Liver (tissue), 9 donors: ENCODE results near the gene XPR1. TPM values are rescaled to one million over a fixed set of nuclear protein-coding genes. Genes with fewer than 3 reads are reported as not detected.
"Not testable (repeated sequence)": the region's sequence is repeated elsewhere in the genome, so short reads cannot be mapped to it uniquely, and the experiment has no call there.

ENCODE experiments used
- DNase-seq: peaks from one replicate; pipeline ENCODE4 v3.0.0-alpha.2; 2017; ENCODE audit warnings: low spot score
- H3K27ac ChIP-seq, 2 donors: one replicate each; pipeline ENCODE4 v1.7.0; 2013; ENCODE audit warnings: inconsistent platforms in 2 of 2, low read length in 2 of 2, control low read depth in 1 of 2, low read depth in 1 of 2, mild to moderate bottlenecking in 1 of 2
- H3K27me3 ChIP-seq, 4 donors: one replicate each; pipeline versions ENCODE4 v1.6.1 to v1.7.0; 2013; ENCODE audit warnings: low read length in 3 of 4, inconsistent platforms in 1 of 4, mild to moderate bottlenecking in 1 of 4, moderate library complexity in 1 of 4; ENCODE audit not compliant: control insufficient read depth in 4 of 4, insufficient read depth in 4 of 4
- H3K36me3 ChIP-seq, 4 donors: one replicate each; pipeline versions ENCODE4 v1.6.1 to v1.7.0; 2013; ENCODE audit warnings: low read length in 3 of 4, mild to moderate bottlenecking in 3 of 4, low read depth in 1 of 4, moderate library complexity in 1 of 4; ENCODE audit not compliant: control insufficient read depth in 4 of 4, insufficient read depth in 3 of 4
- H3K4me1 ChIP-seq, 4 donors: one replicate each; pipeline versions ENCODE4 v1.6.1 to v1.7.0; 2013; ENCODE audit warnings: low read length in 3 of 4, mild to moderate bottlenecking in 3 of 4, moderate library complexity in 1 of 4; ENCODE audit not compliant: control insufficient read depth in 4 of 4, insufficient read depth in 4 of 4
- H3K4me3 ChIP-seq, 3 donors: one replicate each; pipeline versions ENCODE4 v1.6.1 to v1.7.0; 2013; ENCODE audit warnings: low read length in 3 of 3, control low read depth in 1 of 3, low read depth in 1 of 3, mild to moderate bottlenecking in 1 of 3
- H3K9ac ChIP-seq, 2 donors: one replicate each; pipeline ENCODE4 v1.7.0; 2013; ENCODE audit warnings: low read length in 2 of 2, mild to moderate bottlenecking in 2 of 2, moderate library complexity in 2 of 2, control low read depth in 1 of 2, low read depth in 1 of 2
- H3K9me3 ChIP-seq, 4 donors: one replicate each; pipeline versions ENCODE4 v1.6.1 to v1.7.0; 2013; ENCODE audit warnings: low read length in 3 of 4; ENCODE audit not compliant: control insufficient read depth in 4 of 4
- EGR1 ChIP-seq, 2 donors: IDR thresholded peaks; 2 replicates each; pipeline ENCODE4 v1.6.1; 2016 to 2018; ENCODE audit warnings: antibody characterized with exemption in 2 of 2, low read depth in 2 of 2
- FOXA1 ChIP-seq: IDR thresholded peaks from 2 replicates; pipeline ENCODE4 v1.6.1; 2016; ENCODE audit warnings: antibody characterized with exemption
- GABPA ChIP-seq, 2 donors: IDR thresholded peaks in 1 of 2; conservative IDR thresholded peaks in 1 of 2; 2 replicates each; pipeline ENCODE4 v1.6.1; 2016; ENCODE audit warnings: antibody characterized with exemption in 2 of 2, mild to moderate bottlenecking in 1 of 2, moderate library complexity in 1 of 2
- HNF4G ChIP-seq: IDR thresholded peaks from 2 replicates; pipeline ENCODE4 v1.6.1; 2016; ENCODE audit warnings: antibody characterized with exemption
- RAD21 ChIP-seq, 2 donors: IDR thresholded peaks; 2 replicates each; pipeline ENCODE4 v1.6.1; 2016; ENCODE audit warnings: antibody characterized with exemption in 2 of 2, mild to moderate bottlenecking in 2 of 2
- RXRA ChIP-seq, 2 donors: IDR thresholded peaks; 2 replicates each; pipeline ENCODE4 v1.6.1; 2017 to 2018; ENCODE audit warnings: antibody characterized with exemption in 2 of 2, mild to moderate bottlenecking in 1 of 2
- SP1 ChIP-seq: IDR thresholded peaks from 2 replicates; pipeline ENCODE4 v1.6.1; 2018; ENCODE audit warnings: antibody characterized with exemption, mild to moderate bottlenecking
- WGBS: extraction: QIAGEN DNeasy Blood & Tissue Kit; methylation state at CpG from one replicate; pipeline ENCODE4 v1.1.7; 2013; 5-methylcytosine and 5-hydroxymethylcytosine counted together
- polyA plus RNA-seq, 2 donors: library from polyadenylated mRNA; stranded (reverse) in 1 of 2; unstranded in 1 of 2; fragments of 200-250 nt in 1 of 2; fragments of >200 nt in 1 of 2; fragmentation: Nextera tagmentation in 1 of 2; extraction: Ambion mirVana in 1 of 2; gene quantifications; one replicate each; pipeline versions ENCODE4 v1.2.1 to v1.2.3, GENCODE V29; 2013 to 2015
- total RNA-seq, 2 donors: library from RNA; depleted of rRNA; stranded (reverse); fragments of >200 nt; gene quantifications; one replicate each; pipeline ENCODE4 v1.2.3, GENCODE V29; 2014
- TF ChIP-seq, protein P1 (sequence below): IDR thresholded peaks from 2 replicates; pipeline ENCODE4 v1.6.1; 2016; ENCODE audit warnings: antibody characterized with exemption, mild to moderate bottlenecking
- TF ChIP-seq, protein P2 (sequence below): IDR thresholded peaks from 2 replicates; pipeline ENCODE4 v1.6.1; 2016; ENCODE audit warnings: antibody characterized with exemption
- TF ChIP-seq, protein P3 (sequence below): IDR thresholded peaks from 2 replicates; pipeline ENCODE4 v1.6.1; 2016; ENCODE audit warnings: antibody characterized with exemption
- donor health status: healthy.
- donor health status: healthy.
- donor health status: healthy.
- donor health status: healthy.
- donor health status: healthy.

The XPR1 gene
- total and polyA plus RNA-seq, 4 donors = 1.8 to 14.3 (median 5.9) TPM

DNA sequence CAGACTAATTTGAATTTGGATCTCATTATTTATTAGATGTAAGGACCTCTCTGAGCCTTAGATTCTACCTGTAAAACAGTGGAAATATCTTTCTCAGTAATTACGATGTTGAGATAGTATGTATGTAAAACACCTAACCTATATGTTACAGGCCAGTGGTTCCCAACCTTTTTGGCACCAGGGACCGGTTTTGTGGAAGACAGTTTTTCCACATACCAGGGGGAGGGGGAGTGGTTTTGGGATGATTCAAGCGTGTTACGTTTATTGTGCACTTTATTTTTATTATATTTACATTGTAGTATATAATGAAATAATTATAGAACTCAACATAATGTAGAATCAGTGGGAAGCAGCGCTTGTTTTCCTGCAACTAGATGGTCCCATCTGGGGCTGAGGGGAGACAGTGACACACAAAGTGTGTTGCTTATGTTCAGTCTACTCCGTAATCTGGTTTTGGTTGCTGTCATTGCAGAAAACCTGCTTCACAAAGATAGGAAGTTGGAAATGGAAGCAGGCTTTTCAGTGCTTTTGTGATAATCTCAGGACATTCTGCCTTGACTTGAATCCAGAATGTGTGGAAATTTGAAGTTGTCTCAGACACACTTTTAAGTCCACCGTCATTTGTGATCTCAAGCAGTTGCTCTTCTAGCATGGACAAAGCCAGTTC lies 12.8 kb downstream of the XPR1 start (continued):
- TF ChIP-seq, protein P1, sequence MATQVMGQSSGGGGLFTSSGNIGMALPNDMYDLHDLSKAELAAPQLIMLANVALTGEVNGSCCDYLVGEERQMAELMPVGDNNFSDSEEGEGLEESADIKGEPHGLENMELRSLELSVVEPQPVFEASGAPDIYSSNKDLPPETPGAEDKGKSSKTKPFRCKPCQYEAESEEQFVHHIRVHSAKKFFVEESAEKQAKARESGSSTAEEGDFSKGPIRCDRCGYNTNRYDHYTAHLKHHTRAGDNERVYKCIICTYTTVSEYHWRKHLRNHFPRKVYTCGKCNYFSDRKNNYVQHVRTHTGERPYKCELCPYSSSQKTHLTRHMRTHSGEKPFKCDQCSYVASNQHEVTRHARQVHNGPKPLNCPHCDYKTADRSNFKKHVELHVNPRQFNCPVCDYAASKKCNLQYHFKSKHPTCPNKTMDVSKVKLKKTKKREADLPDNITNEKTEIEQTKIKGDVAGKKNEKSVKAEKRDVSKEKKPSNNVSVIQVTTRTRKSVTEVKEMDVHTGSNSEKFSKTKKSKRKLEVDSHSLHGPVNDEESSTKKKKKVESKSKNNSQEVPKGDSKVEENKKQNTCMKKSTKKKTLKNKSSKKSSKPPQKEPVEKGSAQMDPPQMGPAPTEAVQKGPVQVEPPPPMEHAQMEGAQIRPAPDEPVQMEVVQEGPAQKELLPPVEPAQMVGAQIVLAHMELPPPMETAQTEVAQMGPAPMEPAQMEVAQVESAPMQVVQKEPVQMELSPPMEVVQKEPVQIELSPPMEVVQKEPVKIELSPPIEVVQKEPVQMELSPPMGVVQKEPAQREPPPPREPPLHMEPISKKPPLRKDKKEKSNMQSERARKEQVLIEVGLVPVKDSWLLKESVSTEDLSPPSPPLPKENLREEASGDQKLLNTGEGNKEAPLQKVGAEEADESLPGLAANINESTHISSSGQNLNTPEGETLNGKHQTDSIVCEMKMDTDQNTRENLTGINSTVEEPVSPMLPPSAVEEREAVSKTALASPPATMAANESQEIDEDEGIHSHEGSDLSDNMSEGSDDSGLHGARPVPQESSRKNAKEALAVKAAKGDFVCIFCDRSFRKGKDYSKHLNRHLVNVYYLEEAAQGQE = no peak
- TF ChIP-seq EGR1 (IDR thresholded peaks at IDR 0.05; ENCODE audit: low read depth in 2 of 2) (no peak), RAD21 (IDR thresholded peaks at IDR 0.05) (no peak), FOXA1 (no peak)
- TF ChIP-seq, protein P2, sequence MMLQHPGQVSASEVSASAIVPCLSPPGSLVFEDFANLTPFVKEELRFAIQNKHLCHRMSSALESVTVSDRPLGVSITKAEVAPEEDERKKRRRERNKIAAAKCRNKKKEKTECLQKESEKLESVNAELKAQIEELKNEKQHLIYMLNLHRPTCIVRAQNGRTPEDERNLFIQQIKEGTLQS = no peak
- TF ChIP-seq, protein P3, sequence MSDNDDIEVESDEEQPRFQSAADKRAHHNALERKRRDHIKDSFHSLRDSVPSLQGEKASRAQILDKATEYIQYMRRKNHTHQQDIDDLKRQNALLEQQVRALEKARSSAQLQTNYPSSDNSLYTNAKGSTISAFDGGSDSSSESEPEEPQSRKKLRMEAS = no peak

DNA sequence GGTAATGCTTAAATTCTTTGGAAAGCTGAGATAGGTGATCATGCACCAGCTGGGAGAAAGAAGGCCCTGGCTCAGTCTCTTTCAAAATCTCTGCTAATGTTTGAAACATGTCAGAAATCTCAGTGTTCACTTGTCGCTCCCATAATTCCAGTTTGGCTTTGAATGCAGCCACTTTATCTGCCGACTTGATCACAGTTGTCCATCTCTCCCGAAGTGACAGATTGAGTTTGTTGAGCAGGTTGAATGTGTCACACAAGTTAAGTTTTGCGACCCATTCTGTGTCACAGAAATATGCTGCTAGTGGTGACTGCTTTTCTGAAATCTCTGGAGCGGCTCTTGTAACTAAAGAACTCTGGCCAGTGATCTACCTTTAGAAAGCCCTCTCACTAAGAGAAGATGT lies 13.4 kb downstream of the XPR1 start:
- not testable (repeated sequence) for H3K9me3 ChIP-seq, H3K27me3 ChIP-seq, H3K27ac ChIP-seq, H3K36me3 ChIP-seq, H3K4me3 ChIP-seq, H3K4me1 ChIP-seq, DNase-seq, H3K9ac ChIP-seq
- 95% methylated on average over 5 of the region's 5 CpGs for WGBS

DNA sequence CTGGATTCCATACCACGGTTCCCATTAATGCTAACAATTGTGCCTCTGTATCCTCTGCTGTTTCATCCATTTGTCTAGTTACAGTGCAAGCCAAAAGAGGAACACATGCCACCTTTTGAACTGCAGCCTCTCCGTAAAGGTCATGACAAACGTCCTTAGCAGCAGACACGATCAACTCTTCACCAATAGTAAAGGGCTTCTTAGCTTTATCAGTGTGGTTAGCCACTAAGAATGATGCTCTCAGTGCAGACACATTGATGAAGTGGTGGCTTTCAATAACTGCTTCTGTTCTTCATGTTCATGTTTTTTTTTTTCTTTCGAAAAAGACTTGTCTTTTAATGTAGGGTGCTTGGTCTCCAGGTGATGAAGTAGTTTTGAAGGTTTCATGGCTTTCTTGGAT lies 14.3 kb downstream of the XPR1 start:
- 89% methylated on average over 5 of the region's 5 CpGs for WGBS
- no peaks in the 10 kb centered on the region for H3K27me3 ChIP-seq
- H3K9me3 ChIP-seq = no peaks in the 10 kb centered on the region
- no peak overlapping the region for H3K9ac ChIP-seq
- no peak overlapping the region for H3K27ac ChIP-seq
- no peaks in the 10 kb centered on the region for H3K36me3 ChIP-seq
- H3K4me3 ChIP-seq = no peak overlapping the region
- no peak for DNase-seq
- TF ChIP-seq RXRA (IDR thresholded peaks at IDR 0.05) (no peak), EGR1 (IDR thresholded peaks at IDR 0.05; ENCODE audit: low read depth in 2 of 2) (no peak), HNF4G (no peak), SP1 (no peak), GABPA (IDR thresholded peaks at IDR 0.05 in 1 of 2, conservative IDR thresholded peaks at IDR 0.05 in 1 of 2) (no peak)
- TF ChIP-seq, protein P1 = no peak
- peaks cover 0 to 3% (median under 1%) of the 10 kb centered on the region in 4 donors for H3K4me1 ChIP-seq
